GM19395 (cell line): ENCODE data around the gene CHMP6.

Source experiments
- ATAC-seq: cut with Tn5 transposase; IDR thresholded peaks from one replicate; pipeline ENCODE4 v1.9.1; 2021; ENCODE audit warnings: mild to moderate bottlenecking, moderate library complexity; ENCODE audit not compliant: unreplicated experiment

The CHMP6 gene

DNA sequence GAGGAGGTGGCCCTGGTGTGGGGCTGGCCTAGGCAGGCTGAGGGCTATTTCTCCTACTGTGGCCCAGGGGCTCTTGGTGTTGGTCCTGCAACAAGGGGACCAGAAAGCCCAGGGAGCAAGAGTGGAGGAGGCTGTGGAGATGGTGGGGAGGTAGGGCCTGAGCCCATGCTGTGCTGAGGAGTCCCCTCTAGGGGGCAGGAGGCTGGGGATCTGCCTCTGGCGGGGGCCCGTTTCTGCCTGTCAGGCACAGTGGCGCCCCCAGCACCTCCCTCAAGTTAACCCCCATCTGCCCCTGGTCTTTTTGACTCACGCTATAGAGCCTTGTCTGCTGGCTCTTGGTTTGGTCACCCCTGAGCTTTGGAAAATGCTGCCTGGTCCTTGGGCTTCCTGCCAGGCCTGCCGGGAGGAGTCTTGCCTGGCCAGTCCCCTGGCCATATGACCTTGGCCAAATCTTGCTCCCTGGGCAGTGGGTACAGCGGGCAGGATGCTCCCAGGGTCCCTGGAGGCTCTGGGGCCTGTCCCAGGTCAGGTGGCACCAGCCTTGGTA, 49.2 kb downstream of the CHMP6 start:
- no peak for ATAC-seq

DNA sequence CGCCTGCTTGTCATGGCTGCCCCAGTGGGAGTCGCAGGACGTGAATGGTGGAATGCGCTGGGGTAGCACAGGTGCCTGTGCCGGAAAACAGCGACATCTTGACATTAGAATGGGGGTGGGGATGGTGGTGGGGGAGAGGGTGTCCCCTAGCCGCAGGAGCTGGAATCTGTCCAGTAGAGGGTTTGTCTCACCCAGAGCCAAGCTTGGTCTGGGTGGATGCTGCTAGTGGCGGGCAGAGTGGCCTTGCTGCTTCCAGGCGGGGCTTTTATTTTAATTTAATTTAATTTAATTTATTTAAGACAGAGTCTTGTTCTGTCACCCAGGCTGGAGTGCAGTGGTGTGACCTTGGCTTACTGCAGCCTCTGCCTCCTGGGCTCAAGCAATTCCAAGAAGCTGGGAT, 51.0 kb downstream of the CHMP6 start:
- ATAC-seq, result no peak

DNA sequence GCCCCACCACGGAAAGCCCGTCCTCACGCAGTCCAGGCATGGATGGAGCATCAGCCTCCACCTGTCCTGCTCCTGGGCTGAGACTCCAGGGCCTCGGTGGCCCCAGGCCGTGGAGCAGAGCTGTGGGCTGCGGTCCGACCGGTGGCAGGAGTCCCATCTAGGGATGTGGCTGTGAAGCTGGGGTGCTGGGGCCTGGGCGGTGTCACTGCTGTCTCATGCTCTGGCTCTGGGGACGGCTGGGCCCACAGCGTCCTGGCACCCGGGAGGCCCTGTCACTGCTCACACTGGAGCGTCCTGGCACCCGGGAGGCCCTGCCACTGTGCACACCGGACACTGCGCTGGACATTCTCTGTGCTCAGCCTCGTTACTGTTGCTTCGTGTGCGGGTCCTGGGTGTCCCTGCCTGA, 51.7 kb downstream of the CHMP6 start:
- ATAC-seq, result no peak

DNA sequence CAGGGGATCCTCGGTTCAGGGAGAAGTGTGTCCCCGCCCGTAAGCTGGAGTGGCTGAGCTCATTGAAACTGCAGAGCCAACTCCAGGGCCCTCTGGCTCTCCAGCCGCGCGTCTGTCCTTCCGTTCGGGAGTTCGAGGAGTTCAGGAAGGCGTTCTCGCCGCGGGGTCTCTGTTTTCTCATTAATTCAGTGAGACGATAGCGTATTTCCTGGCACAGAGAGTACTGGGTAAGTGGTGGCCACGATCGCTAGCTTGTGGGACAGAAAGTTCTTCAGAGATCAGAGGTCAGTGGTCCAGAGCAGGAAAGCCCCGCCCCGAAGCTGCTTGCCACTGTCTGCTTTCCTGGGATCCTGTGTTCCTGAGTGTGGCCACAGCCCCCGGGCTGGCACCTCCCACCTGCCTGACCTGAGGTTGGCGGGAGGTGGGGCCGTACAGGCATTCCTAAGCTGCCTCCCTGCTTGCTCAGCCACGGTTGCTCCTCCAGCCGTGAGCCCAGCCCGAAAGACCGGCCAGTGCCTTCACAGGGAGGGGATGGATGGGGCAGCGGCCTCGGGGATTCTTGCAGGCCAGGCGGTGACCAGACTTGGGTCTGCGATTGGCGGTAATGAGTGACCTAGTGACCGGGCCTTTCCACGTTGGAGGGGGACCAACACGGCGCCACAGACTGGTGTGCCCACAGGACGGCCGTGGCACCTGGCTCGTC, 52.2 kb downstream of the CHMP6 start:
- no peak for ATAC-seq

DNA sequence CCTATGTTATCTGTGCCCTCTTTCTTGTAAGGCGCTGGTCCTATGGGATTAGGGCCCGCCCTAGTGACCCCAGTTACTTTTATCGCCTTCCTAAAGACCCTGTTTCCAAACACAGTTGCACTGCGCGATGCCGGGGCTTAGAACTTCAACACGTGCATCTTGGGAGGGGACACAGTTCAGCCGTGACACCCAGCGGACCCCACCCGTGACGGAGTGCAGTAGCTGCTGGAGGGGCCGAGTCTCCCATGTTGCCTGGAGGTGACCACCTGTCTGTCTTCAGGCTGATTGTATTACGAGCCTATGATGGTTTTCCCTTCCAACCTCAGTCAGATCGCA, 52.8 kb downstream of the CHMP6 start:
- ATAC-seq, result no peak

DNA sequence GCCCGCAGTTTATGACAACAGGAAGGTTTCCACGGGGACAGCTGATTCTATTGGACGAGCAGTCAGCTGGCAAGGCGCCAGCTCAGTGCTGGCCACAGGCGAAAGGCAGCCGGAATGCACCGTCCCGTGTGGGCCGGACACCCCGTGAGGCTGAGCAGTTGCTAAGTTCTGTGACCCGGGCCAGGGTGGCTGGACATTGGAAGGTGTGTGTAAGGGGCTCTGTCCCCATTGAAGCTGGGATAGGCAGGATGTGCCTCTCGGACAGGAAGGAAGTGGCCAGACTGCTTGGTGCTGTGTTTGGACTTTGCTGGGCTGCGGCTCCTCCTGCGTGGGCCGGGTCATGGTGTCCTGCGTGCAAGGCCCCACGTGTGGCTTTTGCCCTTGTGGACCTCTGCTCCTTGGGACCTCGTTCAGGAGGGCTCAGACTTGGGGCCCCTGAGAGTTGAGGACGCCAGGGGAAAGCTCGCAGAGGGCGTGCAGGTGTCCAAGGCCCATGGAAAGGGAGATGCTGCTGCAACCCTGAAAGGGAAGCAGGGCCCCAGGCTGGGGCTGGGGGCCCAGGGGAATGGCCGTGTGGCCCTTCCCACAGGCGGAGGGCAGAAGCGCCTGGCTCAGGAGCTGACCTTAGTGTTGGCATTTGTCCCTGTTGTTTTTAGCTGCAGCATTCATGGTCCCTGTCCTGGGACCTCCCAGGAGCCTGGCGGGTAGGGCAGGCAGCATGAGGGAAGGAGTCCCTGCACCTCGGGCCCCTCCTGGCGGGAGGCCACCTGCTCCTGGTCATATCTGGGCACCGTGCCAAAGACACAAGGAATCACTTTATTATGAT, 53.3 kb downstream of the CHMP6 start:
- no peak for ATAC-seq

DNA sequence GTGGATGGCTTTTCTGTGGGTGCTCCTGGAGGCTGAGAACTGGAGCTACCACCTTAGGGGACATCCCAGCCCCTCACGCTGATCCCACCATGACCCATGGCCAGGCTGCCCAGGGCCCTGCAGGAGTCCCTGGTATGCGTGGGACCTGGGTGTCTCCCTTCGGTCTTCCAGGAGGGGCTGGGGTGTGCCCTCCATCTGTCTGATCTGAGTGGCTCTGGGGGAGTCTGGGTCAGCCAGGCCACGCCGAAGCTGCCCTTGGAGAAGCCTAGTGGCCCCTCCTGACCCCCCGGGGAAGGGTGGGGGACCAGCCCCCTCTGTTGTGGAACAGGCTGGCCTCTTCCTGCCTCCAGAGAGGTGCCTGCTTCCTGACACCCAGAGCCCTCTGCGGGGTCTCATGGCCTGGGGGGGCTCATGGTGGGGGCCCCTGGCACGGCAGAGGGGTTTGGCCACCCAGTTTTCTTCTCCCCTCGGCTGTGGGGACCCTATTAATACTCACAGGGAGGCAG, 54.0 kb downstream of the CHMP6 start:
- ATAC-seq, result no peak

DNA sequence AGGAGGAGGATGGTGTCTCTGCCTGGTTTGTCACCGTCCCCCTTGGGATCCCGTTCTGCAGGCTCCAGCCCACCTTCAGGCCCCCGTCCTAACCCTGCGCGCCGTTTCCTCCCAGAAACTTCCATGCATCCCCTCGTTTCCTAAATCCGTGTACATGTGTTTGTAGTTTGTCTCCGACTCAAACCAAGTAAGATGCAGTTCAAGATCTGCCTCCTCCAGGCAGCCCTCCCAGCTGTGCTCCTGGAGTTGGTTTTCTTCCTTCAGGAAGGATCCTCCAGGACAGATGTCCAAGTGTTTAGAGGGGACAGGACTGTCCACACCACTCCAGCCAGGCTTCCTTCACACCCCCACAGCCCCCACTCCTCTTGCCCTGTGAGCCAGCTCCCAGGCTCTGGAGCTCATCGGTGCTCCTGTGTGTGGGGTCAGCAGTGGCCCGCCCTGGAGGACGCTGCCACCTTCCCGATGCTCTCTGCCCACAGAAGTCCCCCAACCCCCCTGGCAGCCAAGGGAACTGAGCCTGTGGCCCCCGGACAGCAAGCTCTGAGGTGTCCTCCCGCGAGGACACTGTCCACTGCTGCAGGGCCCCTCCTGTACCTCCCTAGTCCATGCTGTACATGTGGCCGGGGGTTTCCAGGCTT, 54.6 kb downstream of the CHMP6 start:
- ATAC-seq, result no peak

DNA sequence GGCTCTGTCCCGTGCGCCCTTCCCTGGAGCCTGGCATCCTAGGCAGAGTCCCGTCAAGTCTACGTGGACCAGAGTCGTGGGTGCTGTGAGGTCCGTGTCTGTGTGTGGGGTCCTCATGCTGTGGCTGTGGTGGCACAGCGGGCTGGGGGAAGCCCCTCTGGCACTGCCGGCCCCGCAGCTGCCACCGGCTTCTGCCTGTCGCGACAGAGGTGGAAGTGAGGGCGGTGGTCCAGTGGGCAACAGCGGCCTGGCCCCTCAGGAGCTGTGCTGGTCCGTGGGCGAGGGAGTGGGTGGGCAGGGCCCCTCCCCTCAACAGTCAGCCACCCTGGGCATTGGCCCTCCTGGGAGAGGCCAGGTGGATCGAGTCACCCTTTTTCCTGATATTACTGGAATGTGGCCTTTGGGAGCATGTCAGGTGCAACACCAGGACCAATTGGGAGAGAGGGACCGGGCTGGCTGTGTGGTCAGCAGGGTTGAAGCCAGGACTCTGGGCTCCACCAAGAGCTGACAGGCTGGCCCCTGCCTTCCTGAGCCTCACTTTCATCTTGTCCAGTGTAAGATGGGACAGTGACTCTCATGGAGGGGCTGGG, 55.2 kb downstream of the CHMP6 start:
- no peak for ATAC-seq

DNA sequence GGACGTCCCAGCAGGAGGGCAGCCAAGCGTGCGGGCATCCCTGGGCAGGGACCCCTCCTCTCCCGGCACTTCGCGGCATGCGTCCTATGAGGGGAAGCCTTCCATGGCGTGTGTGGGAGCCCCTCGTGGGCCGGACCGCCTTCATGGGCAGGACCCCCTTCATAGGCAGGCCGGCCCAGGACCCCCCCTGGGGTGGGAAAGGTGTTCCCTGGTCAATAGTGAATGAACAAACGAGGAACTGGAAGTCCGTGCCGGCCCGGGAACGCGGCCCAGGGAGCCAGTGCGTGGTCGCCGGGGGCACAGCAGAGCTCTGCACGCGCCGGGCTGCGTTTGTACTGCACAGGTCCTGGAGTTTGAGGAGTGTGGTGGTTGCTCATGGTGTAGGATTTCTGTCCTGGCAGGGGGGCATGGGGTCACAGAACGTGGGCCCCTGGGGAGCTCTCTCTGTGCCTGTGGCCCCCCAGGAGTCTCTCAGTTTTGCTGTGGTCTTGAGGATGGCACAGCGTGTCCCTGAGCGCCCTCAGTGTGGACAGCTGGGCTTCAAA, 57.3 kb downstream of the CHMP6 start:
- no peak for ATAC-seq

DNA sequence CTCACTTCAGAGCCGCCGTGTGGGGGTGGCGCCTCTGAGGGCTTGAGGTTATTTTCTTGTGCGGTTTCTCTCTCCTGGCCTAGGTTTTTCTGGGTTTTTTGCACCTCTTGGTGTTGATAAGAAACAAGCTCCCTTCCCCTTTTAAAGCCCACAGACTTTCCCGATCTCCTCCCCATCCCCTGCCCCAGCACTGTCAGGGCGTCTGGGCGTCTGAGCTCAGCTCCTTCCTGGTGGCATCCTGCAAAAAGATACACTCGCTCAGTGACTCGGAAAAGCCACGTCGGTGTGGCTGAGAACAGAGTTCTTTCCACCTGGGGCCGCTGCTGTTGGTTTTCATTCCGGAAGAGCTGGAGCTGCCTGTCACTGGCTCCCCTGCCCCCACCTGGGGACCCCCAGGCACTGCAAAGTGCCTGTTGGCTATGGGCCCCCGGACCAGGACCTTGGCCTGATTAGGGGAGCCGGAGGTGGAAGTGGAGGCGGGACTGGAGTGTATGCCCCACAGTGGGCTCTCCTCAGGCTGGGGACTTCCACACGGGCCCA, 57.8 kb downstream of the CHMP6 start:
- ATAC-seq, result no peak
